ENCODE measurements around the gene ADCY3. TPM values are rescaled to one million over a fixed set of nuclear protein-coding genes. Genes with fewer than 3 reads are reported as not detected.

The ADCY3 gene
- total and polyA plus RNA-seq, 2 of the 4 experiments (the other 2 are of a cell fraction) = 17.4 to 46.1 TPM

DNA sequence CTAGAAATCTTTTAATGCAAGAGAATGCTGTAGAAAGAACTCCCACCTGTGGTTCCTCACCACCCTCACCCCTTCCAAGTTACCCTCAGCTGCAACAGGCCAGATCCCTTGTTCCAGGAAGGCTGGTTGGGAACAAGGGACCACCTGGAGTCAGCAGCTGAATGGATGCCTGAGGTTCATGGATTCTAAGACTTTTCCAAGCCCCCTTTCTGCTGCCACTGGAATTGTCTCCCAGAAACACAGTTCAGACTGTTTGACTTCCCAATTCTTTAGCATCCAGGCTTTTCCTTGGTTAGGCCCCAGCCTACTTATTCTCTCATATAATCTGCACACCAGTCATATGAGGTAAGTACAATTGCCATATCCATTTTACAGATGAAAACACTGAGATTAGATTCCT, 8.0 kb upstream of the ADCY3 start:
- Histone ChIP-seq H3K4me3 (ENCODE audit: insufficient read depth, low read depth, low read length) (no peak overlapping the region), H2BK120ac (ENCODE audit: low read depth, low read length) (no peak overlapping the region), H2AFZ (replicated peaks; ENCODE audit: low read length, poor library complexity) (no peak overlapping the region), H4K91ac (ENCODE audit: insufficient read depth, low read depth, low read length) (no peak overlapping the region), H3K4ac (ENCODE audit: low read depth, low read length) (no peak overlapping the region), H4K8ac (ENCODE audit: low read depth in 2 of 2, low read length in 2 of 2) (no peak overlapping the region), H3K4me2 (ENCODE audit: low read depth, low read length) (no peak overlapping the region), H3K18ac (ENCODE audit: low read depth, low read length) (no peak overlapping the region), H4K5ac (ENCODE audit: low read depth, low read length) (no peak overlapping the region), H3K4me1 (ENCODE audit: control insufficient read depth, insufficient read depth, low read length) (peaks cover 3% of the 10 kb centered on the region), H2BK5ac (ENCODE audit: low read depth, low read length, poor library complexity, severe bottlenecking) (no peak overlapping the region), H3K14ac (replicated peaks; ENCODE audit: low read depth, low read length) (no peak overlapping the region), H3K79me1 (ENCODE audit: low read depth in 1 of 2, low read length in 2 of 2) (no peaks in the 10 kb centered on the region), H2BK15ac (ENCODE audit: low read depth, low read length) (no peak overlapping the region), H3K9me3 (ENCODE audit: control insufficient read depth, insufficient read depth, low read length) (no peaks in the 10 kb centered on the region), H3K23ac (ENCODE audit: low read depth, low read length) (no peak overlapping the region), H2BK20ac (ENCODE audit: low read depth, low read length) (no peak overlapping the region), H3K9me1 (ENCODE audit: insufficient read depth, low read length) (peaks cover 13% of the 10 kb centered on the region), H3K9ac (ENCODE audit: low read depth, low read length) (no peak overlapping the region), H3K27me3 (ENCODE audit: control insufficient read depth, insufficient read depth, low read length) (peaks cover 2% of the 10 kb centered on the region; the same call in 1 of the 2 replicates), H2AK9ac (replicated peaks; ENCODE audit: low read depth, low read length, poor library complexity) (no peak overlapping the region), H2AK5ac (ENCODE audit: low read depth, low read length) (no peak overlapping the region), H3K27ac (ENCODE audit: insufficient read depth, low read length) (no peak overlapping the region), H3K56ac (ENCODE audit: extremely low read depth, insufficient read depth, low read length) (no peak overlapping the region), H4K20me1 (ENCODE audit: insufficient read depth, low read length) (no peaks in the 10 kb centered on the region), H3K36me3 (ENCODE audit: control insufficient read depth, insufficient read depth, low read length) (no peaks in the 10 kb centered on the region)
- no peak for ATAC-seq (ENCODE audit: low read depth)
- dilution Hi-C loops (cut with HindIII; ENCODE audit: low sequenced_read_pairs, unreplicated experiment) (no loop called here), in situ Hi-C loops (cut with MboI; ENCODE audit: low sequenced_read_pairs) (no loop called here), intact Hi-C loops (cut with micrococcal nuclease) (no loop called here)
- BruUV-seq (replicated peaks) = no TSS peak
- ChIA-PET CTCF (no interaction called here), POLR2A (ENCODE audit: unreplicated experiment) (no interaction called here)
- TF ChIP-seq MAFK (IDR thresholded peaks at IDR 0.05; ENCODE audit: low read depth, low read length) = no peak
- no peak for TF ChIP-seq MXI1 (IDR thresholded peaks at IDR 0.05; ENCODE audit: borderline replicate concordance, low read depth, low read length)
- TF ChIP-seq, protein P1, sequence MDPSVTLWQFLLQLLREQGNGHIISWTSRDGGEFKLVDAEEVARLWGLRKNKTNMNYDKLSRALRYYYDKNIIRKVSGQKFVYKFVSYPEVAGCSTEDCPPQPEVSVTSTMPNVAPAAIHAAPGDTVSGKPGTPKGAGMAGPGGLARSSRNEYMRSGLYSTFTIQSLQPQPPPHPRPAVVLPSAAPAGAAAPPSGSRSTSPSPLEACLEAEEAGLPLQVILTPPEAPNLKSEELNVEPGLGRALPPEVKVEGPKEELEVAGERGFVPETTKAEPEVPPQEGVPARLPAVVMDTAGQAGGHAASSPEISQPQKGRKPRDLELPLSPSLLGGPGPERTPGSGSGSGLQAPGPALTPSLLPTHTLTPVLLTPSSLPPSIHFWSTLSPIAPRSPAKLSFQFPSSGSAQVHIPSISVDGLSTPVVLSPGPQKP (IDR thresholded peaks at IDR 0.05; ENCODE audit: borderline replicate concordance, low read depth, low read length) = no peak
- TF ChIP-seq, protein P2, sequence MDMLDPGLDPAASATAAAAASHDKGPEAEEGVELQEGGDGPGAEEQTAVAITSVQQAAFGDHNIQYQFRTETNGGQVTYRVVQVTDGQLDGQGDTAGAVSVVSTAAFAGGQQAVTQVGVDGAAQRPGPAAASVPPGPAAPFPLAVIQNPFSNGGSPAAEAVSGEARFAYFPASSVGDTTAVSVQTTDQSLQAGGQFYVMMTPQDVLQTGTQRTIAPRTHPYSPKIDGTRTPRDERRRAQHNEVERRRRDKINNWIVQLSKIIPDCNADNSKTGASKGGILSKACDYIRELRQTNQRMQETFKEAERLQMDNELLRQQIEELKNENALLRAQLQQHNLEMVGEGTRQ (IDR thresholded peaks at IDR 0.05; ENCODE audit: low read depth, low read length) = no peak
- TF ChIP-seq MAZ (IDR thresholded peaks at IDR 0.05; ENCODE audit: borderline replicate concordance, low read depth, low read length) = no peak
- no peak for TF ChIP-seq POLR2A (IDR thresholded peaks at IDR 0.05; ENCODE audit: low read depth, low read length)
- TF ChIP-seq NFE2L2 (IDR thresholded peaks at IDR 0.05; ENCODE audit: low read depth, low read length) = no peak
- TF ChIP-seq, protein P3, sequence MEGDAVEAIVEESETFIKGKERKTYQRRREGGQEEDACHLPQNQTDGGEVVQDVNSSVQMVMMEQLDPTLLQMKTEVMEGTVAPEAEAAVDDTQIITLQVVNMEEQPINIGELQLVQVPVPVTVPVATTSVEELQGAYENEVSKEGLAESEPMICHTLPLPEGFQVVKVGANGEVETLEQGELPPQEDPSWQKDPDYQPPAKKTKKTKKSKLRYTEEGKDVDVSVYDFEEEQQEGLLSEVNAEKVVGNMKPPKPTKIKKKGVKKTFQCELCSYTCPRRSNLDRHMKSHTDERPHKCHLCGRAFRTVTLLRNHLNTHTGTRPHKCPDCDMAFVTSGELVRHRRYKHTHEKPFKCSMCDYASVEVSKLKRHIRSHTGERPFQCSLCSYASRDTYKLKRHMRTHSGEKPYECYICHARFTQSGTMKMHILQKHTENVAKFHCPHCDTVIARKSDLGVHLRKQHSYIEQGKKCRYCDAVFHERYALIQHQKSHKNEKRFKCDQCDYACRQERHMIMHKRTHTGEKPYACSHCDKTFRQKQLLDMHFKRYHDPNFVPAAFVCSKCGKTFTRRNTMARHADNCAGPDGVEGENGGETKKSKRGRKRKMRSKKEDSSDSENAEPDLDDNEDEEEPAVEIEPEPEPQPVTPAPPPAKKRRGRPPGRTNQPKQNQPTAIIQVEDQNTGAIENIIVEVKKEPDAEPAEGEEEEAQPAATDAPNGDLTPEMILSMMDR (conservative IDR thresholded peaks at IDR 0.05; ENCODE audit: low read depth, low read length) = no peak
- TF ChIP-seq BHLHE40 (IDR thresholded peaks at IDR 0.05; ENCODE audit: low read depth, low read length) = no peak
- no peak for TF ChIP-seq RCOR1 (IDR thresholded peaks at IDR 0.05; ENCODE audit: insufficient replicate concordance, low read length)
- TF ChIP-seq FOS (IDR thresholded peaks at IDR 0.05; ENCODE audit: low read depth, low read length) = no peak
- no peak for TF ChIP-seq RFX5 (IDR thresholded peaks at IDR 0.05; ENCODE audit: low read depth, low read length)
- no peak for TF ChIP-seq CHD1 (IDR thresholded peaks at IDR 0.05; ENCODE audit: low read depth, low read length)
- no peak for TF ChIP-seq SMC3 (IDR thresholded peaks at IDR 0.05; ENCODE audit: low read depth, low read length)
- TF ChIP-seq CEBPB (IDR thresholded peaks at IDR 0.05; ENCODE audit: low read depth, low read length) = no peak
- no peak for TF ChIP-seq RAD21 (IDR thresholded peaks at IDR 0.05; ENCODE audit: low read length)
- no peak for DNase-seq

All from IMR-90 (cell line).